Activated naive CD8-positive, alpha-beta T cell treated with anti-CD3 and anti-CD28 coated beads, Interleukin-2, amount 10 ng/mL, durations not matched to agents 7 days and 5 days (primary cell): ENCODE measurements around the gene SPATA21. TPM values are rescaled to one million over a fixed set of nuclear protein-coding genes. Genes with fewer than 3 reads are reported as not detected.
A peak's percentile ranks its signal among the peaks of the same experiment; 100 is the strongest.
"Not testable (repeated sequence)": the region's sequence is repeated elsewhere in the genome, so short reads cannot be mapped to it uniquely, and the experiment has no call there.

Experiments
- ATAC-seq: fragments of 150-1000 bp; cut with Tn5 transposase; one replicate; pipeline ENCODE4 v1.10.0; 2021; ENCODE audit warnings: low read depth, moderate library complexity
- POLR2A ChIA-PET: fragments of 350-600 bp; sonication (Branson Sonifier 250); formaldehyde crosslinking; loops from one replicate; lab custom pipeline; 2021; ENCODE audit warnings: antibody characterized with exemption; lab: Charles Lee
- DNase-seq: peaks from one replicate; pipeline ENCODE4 v3.0.0; 2021
- H3K27ac Mint-ChIP-seq: one replicate; pipeline ENCODE4 v1.8.0; 2022; ENCODE audit warnings: mild to moderate bottlenecking, mixed read lengths
- H3K27me3 Mint-ChIP-seq: one replicate; pipeline ENCODE4 v1.8.0; 2022; ENCODE audit warnings: mild to moderate bottlenecking, moderate library complexity, mixed read lengths
- H3K36me3 Mint-ChIP-seq: one replicate; pipeline ENCODE4 v1.8.0; 2021; ENCODE audit warnings: mild to moderate bottlenecking, mixed read lengths
- H3K4me1 Mint-ChIP-seq: one replicate; pipeline ENCODE4 v1.8.0; 2021; ENCODE audit warnings: mixed read lengths
- H3K4me3 Mint-ChIP-seq: one replicate; pipeline ENCODE4 v1.8.0; 2022; ENCODE audit warnings: mild to moderate bottlenecking, moderate library complexity, mixed read lengths
- H3K9me3 Mint-ChIP-seq: one replicate; pipeline ENCODE4 v1.8.0; 2021; ENCODE audit warnings: mixed read lengths
- total RNA-seq, 2 experiments: library from RNA; stranded (reverse); gene quantifications; one replicate each; pipeline ENCODE4 v1.2.3, GENCODE V29; 2021

SPATA21 gene
- total RNA-seq, 2 experiments from 2014 or later: not detected

DNA sequence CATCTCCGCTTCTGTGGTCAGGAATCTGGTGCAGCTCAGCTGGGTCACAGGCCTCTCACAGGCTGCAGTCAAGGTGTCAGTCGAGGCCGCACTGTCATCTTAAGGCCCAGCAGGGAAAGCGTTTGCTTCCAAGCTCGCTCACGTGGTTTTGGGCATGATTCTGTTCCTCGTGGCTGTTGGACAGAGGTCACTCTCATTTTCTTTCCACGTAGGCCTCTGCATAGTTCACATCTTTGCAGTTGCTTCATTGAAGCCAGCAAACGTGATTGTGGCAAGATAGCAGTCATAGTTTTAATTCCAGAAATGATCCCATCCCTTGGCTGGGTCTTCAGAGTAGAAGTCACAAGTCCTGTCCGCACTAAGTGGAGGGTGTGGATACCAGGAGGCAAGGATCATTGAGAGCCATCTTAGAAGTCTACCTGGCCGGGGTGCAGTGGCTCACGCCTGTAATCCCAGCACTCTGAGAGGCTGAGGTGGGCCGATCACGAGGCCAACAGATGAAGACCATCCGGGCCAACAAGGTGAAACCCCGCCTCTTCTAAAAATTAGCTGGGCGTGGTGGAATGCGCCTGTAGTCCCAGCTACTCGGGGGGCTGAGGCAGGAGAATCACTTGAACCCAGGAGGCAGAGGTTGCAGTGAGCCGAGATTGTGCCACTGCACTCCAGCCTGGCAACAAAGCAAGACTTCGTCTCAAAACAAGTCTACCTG, 27.8 kb upstream of the SPATA21 start:
- DNase-seq (peak; percentile 10), ATAC-seq (no peak)
- Mint-ChIP-seq H3K27ac (no peak overlapping the region), H3K4me1 (peaks cover 3% of the 10 kb centered on the region), H3K36me3 (peaks cover 29% of the 10 kb centered on the region), H3K9me3 (no peaks in the 10 kb centered on the region), H3K27me3 (no peaks in the 10 kb centered on the region), H3K4me3 (no peak overlapping the region)
- POLR2A ChIA-PET: interaction anchor here (0.8 kb wide), 1 partner anchor 34 kb away, joined by 4 read pairs; no protein-coding TSS in a partner anchor

GRCh38 chr1:16462773-16463330, 25.6 kb upstream of the SPATA21 start:
- ATAC-seq: no peak
- H3K4me3 Mint-ChIP-seq: no peak overlapping the region
- no peaks in the 10 kb centered on the region for H3K27me3 Mint-ChIP-seq
- H3K27ac Mint-ChIP-seq: no peak overlapping the region
- H3K36me3 Mint-ChIP-seq: peaks cover 35% of the 10 kb centered on the region
- DNase-seq: peak; percentile 5
- H3K9me3 Mint-ChIP-seq: no peaks in the 10 kb centered on the region
- POLR2A ChIA-PET: no interaction called here
- peaks cover 3% of the 10 kb centered on the region for H3K4me1 Mint-ChIP-seq

DNA sequence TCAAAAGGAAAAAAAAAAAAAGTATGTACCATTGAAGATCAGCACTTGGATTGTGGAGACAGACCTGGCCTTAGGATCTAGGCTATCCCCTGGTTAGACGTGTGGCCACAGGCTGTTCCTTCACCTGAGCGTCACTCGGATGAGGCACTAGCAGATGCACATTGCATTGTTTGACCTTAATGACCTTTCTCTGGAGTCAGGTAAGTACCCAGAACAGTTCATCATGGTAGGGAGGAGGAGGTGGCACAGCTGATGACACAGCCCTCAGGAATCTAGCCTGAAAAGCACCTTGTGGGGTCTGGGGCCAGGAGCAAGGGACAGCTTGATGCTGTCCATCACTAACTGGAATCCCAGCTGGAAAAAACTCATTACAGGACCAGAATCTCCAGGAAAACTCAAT, 24.5 kb upstream of the SPATA21 start:
- H3K36me3 Mint-ChIP-seq: peaks cover 30% of the 10 kb centered on the region
- H3K27me3 Mint-ChIP-seq: no peaks in the 10 kb centered on the region
- peaks cover 3% of the 10 kb centered on the region for H3K4me1 Mint-ChIP-seq
- no peak for DNase-seq
- no peak for ATAC-seq
- H3K27ac Mint-ChIP-seq: no peak overlapping the region
- POLR2A ChIA-PET: no interaction called here
- no peak overlapping the region for H3K4me3 Mint-ChIP-seq
- no peaks in the 10 kb centered on the region for H3K9me3 Mint-ChIP-seq

- no peaks in the 10 kb centered on the region for H3K27me3 Mint-ChIP-seq
- H3K36me3 Mint-ChIP-seq: peaks cover 30% of the 10 kb centered on the region
- no peak overlapping the region for H3K27ac Mint-ChIP-seq
- peaks cover 2% of the 10 kb centered on the region for H3K4me1 Mint-ChIP-seq
- no peaks in the 10 kb centered on the region for H3K9me3 Mint-ChIP-seq
- DNase-seq: peak; percentile 8
- H3K4me3 Mint-ChIP-seq: no peak overlapping the region
- ATAC-seq: no peak
- POLR2A ChIA-PET: no interaction called here
Measured at GRCh38 chr1:16459352-16459925, 22.2 kb upstream of the SPATA21 start.

DNA sequence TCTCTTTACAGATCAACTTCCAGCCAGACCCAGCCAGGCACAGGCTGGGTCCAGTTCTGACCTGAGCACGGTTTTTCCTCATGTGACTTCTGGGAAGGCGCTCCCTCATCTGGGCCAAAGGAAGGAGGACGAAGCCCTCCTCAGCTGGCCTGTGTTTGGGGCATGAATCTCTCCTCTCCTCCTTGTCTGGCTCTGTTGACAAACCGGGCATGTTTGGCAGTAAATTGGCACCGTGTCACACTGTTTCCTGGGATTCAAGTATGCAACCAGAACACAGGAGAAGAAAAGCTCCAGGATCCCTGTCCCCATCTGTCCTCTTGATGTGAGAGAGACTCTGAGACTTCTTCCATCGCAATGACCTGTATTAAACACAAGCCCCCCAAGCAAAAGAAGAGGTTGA, 21.6 kb upstream of the SPATA21 start:
- Mint-ChIP-seq H3K9me3 (no peaks in the 10 kb centered on the region), H3K27ac (no peak overlapping the region), H3K4me1 (peaks cover 2% of the 10 kb centered on the region), H3K4me3 (no peak overlapping the region), H3K27me3 (no peaks in the 10 kb centered on the region), H3K36me3 (peaks cover 30% of the 10 kb centered on the region)
- ATAC-seq (no peak), DNase-seq (peak; percentile 16)
- POLR2A ChIA-PET: no interaction called here

- peak; percentile 8 for DNase-seq
- H3K27ac Mint-ChIP-seq, ATAC-seq, H3K4me1 Mint-ChIP-seq, H3K27me3 Mint-ChIP-seq, POLR2A ChIA-PET, H3K4me3 Mint-ChIP-seq, H3K9me3 Mint-ChIP-seq: not testable (repeated sequence)
- peaks cover 26% of the 10 kb centered on the region for H3K36me3 Mint-ChIP-seq
Measured at GRCh38 chr1:16456151-16456550, 18.9 kb upstream of the SPATA21 start.

DNA sequence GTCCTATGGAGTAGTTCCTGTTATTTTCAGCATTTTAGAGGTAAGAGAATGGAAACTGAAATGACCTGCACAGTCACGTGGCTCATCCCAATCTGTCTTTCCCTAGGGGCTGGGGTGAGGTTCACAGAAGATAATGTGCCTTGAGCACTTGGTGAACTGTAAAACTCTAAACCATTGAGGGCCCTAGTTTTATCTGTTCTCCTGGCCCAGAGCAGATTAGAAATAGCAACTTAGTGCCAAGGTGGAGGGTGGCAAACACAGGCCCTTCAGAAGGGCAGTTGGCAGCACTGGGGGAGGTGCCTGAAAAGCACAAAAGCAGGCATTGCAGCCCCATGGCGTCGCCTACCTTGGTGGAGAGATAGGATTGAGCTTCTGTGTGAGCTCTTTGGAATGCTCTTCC, 17.7 kb upstream of the SPATA21 start:
- H3K4me3 Mint-ChIP-seq, H3K9me3 Mint-ChIP-seq, H3K27me3 Mint-ChIP-seq, ATAC-seq, H3K4me1 Mint-ChIP-seq, DNase-seq, POLR2A ChIA-PET, H3K27ac Mint-ChIP-seq: not testable (repeated sequence)
- peaks cover 20% of the 10 kb centered on the region for H3K36me3 Mint-ChIP-seq

- ATAC-seq: no peak
- H3K4me3 Mint-ChIP-seq: no peak overlapping the region
- H3K36me3 Mint-ChIP-seq: peaks cover 28% of the 10 kb centered on the region
- no peaks in the 10 kb centered on the region for H3K9me3 Mint-ChIP-seq
- no peaks in the 10 kb centered on the region for H3K27me3 Mint-ChIP-seq
- H3K27ac Mint-ChIP-seq: no peak overlapping the region
- peak; percentile 18 for DNase-seq
- POLR2A ChIA-PET: interaction anchor here (0.6 kb wide), 1 partner anchor 9 kb away, joined by 4 read pairs; no protein-coding TSS in a partner anchor
- peaks cover 11% of the 10 kb centered on the region for H3K4me1 Mint-ChIP-seq
Measured at GRCh38 chr1:16451841-16452528, 14.8 kb upstream of the SPATA21 start.

DNA sequence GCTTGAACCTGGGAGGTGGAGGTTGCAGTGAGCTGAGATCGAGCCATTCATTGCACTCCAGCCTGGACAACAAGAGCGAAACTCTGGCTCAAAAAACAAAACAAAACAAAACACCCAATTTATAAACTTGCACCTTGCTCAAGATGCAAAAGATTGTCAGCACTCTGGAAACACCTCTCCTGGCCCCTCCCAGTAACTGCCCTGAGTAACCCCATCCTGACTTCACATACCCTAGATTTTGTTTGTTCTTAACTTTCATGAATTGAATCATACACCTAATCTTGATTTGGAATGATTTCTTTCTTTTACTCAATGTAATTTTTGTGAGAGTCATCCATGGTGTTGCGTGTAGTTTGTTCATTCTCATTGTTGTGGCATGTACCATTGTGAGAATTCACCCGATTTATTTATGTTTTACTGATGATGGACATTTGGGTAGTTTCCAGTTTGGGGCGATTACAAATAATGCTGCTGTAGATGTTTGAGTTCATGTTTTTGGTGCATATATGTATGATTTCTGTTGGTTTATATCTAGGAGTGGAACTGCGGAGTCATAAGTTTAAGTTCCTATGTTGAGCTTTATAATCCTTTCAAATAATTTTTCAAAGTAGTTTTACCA, 13.7 kb upstream of the SPATA21 start:
- Mint-ChIP-seq H3K36me3 (peaks cover 24% of the 10 kb centered on the region), H3K4me1 (peaks cover 11% of the 10 kb centered on the region), H3K27me3 (no peaks in the 10 kb centered on the region), H3K27ac (peak overlapping the region; percentile 43), H3K4me3 (no peak overlapping the region), H3K9me3 (no peaks in the 10 kb centered on the region)
- no peak for DNase-seq
- POLR2A ChIA-PET: no interaction called here
- no peak for ATAC-seq

DNA sequence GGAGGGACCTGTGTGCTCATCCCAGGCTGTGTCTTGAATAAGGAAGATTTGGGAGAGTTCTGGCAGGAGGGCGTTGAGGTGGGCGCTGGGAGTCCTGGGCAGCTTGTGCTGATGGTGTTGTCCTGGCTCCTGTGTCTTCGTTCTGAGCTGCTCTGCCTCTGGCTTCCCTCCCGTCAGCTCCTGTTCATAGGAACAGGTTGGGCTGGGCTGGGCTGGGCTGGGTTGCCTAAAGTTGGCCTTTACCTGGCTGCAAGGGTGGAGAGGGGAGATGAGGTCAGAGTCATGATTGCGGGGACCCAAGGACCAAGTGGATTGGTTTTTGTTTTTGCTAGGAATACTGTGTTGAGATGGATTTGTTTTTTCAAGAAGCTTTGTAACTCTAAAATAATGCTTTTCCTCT, 12.4 kb upstream of the SPATA21 start:
- DNase-seq: no peak
- H3K4me1 Mint-ChIP-seq: peaks cover 12% of the 10 kb centered on the region
- no peak for ATAC-seq
- no peaks in the 10 kb centered on the region for H3K9me3 Mint-ChIP-seq
- H3K4me3 Mint-ChIP-seq: no peak overlapping the region
- POLR2A ChIA-PET: no interaction called here
- H3K27me3 Mint-ChIP-seq: no peaks in the 10 kb centered on the region
- peak overlapping the region; percentile 54 for H3K27ac Mint-ChIP-seq
- H3K36me3 Mint-ChIP-seq: peaks cover 24% of the 10 kb centered on the region

- H3K4me1 Mint-ChIP-seq: peaks cover 17% of the 10 kb centered on the region
- H3K36me3 Mint-ChIP-seq: peaks cover 29% of the 10 kb centered on the region
- peak overlapping the region; percentile 54 for H3K27ac Mint-ChIP-seq
- DNase-seq (no peak), ATAC-seq (no peak)
- H3K27me3 Mint-ChIP-seq: no peaks in the 10 kb centered on the region
- H3K4me3 Mint-ChIP-seq: no peak overlapping the region
- no peaks in the 10 kb centered on the region for H3K9me3 Mint-ChIP-seq
- POLR2A ChIA-PET: no interaction called here
Measured at GRCh38 chr1:16449065-16449464, 11.8 kb upstream of the SPATA21 start.

- Mint-ChIP-seq H3K27ac (peak overlapping the region; percentile 62), H3K4me1 (peaks cover 23% of the 10 kb centered on the region), H3K4me3 (no peak overlapping the region), H3K9me3 (no peaks in the 10 kb centered on the region), H3K36me3 (peaks cover 32% of the 10 kb centered on the region), H3K27me3 (no peaks in the 10 kb centered on the region)
- POLR2A ChIA-PET: no interaction called here
- ATAC-seq (no peak), DNase-seq (no peak)
Measured at GRCh38 chr1:16447641-16448040, 10.4 kb upstream of the SPATA21 start.

DNA sequence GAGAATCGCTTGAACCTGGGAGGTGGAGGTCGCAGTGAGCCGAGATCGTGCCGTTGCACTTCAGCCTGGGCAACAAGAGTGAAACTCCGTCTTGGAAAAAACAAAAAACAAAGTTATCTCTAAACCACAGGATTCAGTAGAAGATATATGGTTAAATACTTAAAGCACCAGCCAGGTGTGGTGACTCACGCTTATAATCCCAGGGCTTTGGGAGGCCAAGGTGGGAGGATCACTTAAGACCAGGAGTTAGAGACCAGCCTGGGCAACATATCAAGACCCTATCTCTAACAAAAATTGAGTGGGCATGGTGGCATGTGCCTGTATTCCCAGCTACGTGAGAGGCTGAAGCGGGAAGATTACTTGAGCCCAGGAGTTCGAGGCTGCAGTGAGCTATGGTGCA, 8.9 kb upstream of the SPATA21 start:
- Mint-ChIP-seq H3K27ac (no peak overlapping the region), H3K4me3 (no peak overlapping the region), H3K36me3 (peaks cover 26% of the 10 kb centered on the region), H3K4me1 (peaks cover 27% of the 10 kb centered on the region), H3K9me3 (no peaks in the 10 kb centered on the region), H3K27me3 (no peaks in the 10 kb centered on the region)
- DNase-seq (no peak), ATAC-seq (no peak)
- POLR2A ChIA-PET: no interaction called here
